Spleen (tissue), 7 donors: ENCODE measurements around the gene CPED1.
"Not testable (repeated sequence)": the region's sequence is repeated elsewhere in the genome, so short reads cannot be mapped to it uniquely, and the experiment has no call there.

Experiments used
- CTCF ChIP-seq, 11 experiments: fragments of 200-600 bp in 7 of 11; fragments of 450-650 bp in 4 of 11; sonication (generic) in 4 of 11; IDR thresholded peaks in 8 of 11; conservative IDR thresholded peaks in 3 of 11; 1 replicate in 7 of 11; 2 replicates in 4 of 11; pipeline versions ENCODE4 v1.4.0 to v1.8.0; 2016 to 2021; ENCODE audit warnings: antibody characterized with exemption in 11 of 11, inconsistent platforms in 4 of 11, mild to moderate bottlenecking in 1 of 11
- POLR2AphosphoS5 ChIP-seq, 3 donors: sonication (generic); formaldehyde crosslinking; IDR thresholded peaks; one replicate each; pipeline ENCODE4 v1.5.1; 2017; ENCODE audit warnings: antibody characterized with exemption in 3 of 3
- donor health status: DM: no; HTN: no; CAD: no; lungs with moderate emphysema.
- donor health status: DM: no; HTN: no; CAD: no.
- donor health status: DM: no; HTN: no; CAD: no.

GRCh38 chr7:121251367-121251766, 262.9 kb downstream of the CPED1 start:
- TF ChIP-seq CTCF (IDR thresholded peaks at IDR 0.05 in 8 of 11, conservative IDR thresholded peaks at IDR 0.05 in 3 of 11); POLR2AphosphoS5 (IDR thresholded peaks at IDR 0.05): not testable (repeated sequence)
